PC-9 (cell line): ENCODE measurements around the gene LRP1B. TPM values are rescaled to one million over a fixed set of nuclear protein-coding genes. Genes with fewer than 3 reads are reported as not detected.

Experiments
- BruUV-seq: library from RNA; stranded (reverse); fragments of 400-500 nt; replicated peaks from 2 replicates; lab custom pipeline; 2021; lab: Mats Ljungman, UMichigan
- CTCF ChIA-PET: fragments of 300-600 bp; sonication (Branson Sonifier 250); formaldehyde crosslinking; loops from one replicate; lab custom pipeline; 2022; ENCODE audit warnings: antibody characterized with exemption; lab: Charles Lee
- POLR2A ChIA-PET: fragments of 300-600 bp; sonication (Branson Sonifier 250); formaldehyde crosslinking; loops from one replicate; lab custom pipeline; 2022; ENCODE audit warnings: antibody characterized with exemption; ENCODE audit not compliant: unreplicated experiment; lab: Charles Lee
- DNase-seq, 2 experiments: peaks; one replicate each; pipeline versions ENCODE4 v3.0.0 to v3.0.0-alpha.2; 2015 to 2022; ENCODE audit warnings: mixed read lengths in 1 of 2
- H2AFZ ChIP-seq: fragments of 200-600 bp; sonication (generic); 2 replicates; pipeline ENCODE4 v1.8.1; 2017; ENCODE audit warnings: antibody characterized with exemption
- H3F3A ChIP-seq: fragments of 200-600 bp; sonication (generic); 2 replicates; pipeline ENCODE4 v1.8.1; 2017; ENCODE audit warnings: antibody characterized with exemption, mild to moderate bottlenecking, low read depth; ENCODE audit not compliant: insufficient read depth
- H3K27ac ChIP-seq: fragments of 200-600 bp; sonication (generic); 2 replicates; pipeline ENCODE4 v1.6.1; 2016; ENCODE audit warnings: mixed run types
- H3K27me3 ChIP-seq: fragments of 200-600 bp; sonication (generic); 2 replicates; pipeline ENCODE4 v1.6.1; 2016; ENCODE audit warnings: low read depth, mixed run types; ENCODE audit not compliant: insufficient read depth
- H3K36me3 ChIP-seq: fragments of 200-600 bp; sonication (generic); 2 replicates; pipeline ENCODE4 v1.6.1; 2016; ENCODE audit warnings: low read depth, mixed run types
- H3K4me1 ChIP-seq: fragments of 200-600 bp; sonication (generic); replicated peaks from 2 replicates; pipeline ENCODE4 v1.6.1; 2016; ENCODE audit warnings: mixed run types; ENCODE audit not compliant: insufficient read depth
- H3K4me2 ChIP-seq: fragments of 200-600 bp; sonication (generic); 2 replicates; pipeline ENCODE4 v1.6.1; 2017; ENCODE audit warnings: mixed run types
- H3K4me3 ChIP-seq: fragments of 200-600 bp; sonication (generic); 2 replicates; pipeline ENCODE4 v1.6.1; 2016; ENCODE audit warnings: mixed run types
- H3K79me2 ChIP-seq: fragments of 200-600 bp; sonication (generic); 2 replicates; pipeline ENCODE4 v1.6.1; 2017; ENCODE audit warnings: low read depth, mixed run types
- H3K9me2 ChIP-seq: fragments of 200-600 bp; sonication (generic); 2 replicates; pipeline ENCODE4 v1.8.1; 2017; ENCODE audit warnings: mild to moderate bottlenecking; ENCODE audit not compliant: insufficient read depth
- H3K9me3 ChIP-seq: fragments of 200-600 bp; sonication (generic); 2 replicates; pipeline ENCODE4 v1.8.1; 2016; ENCODE audit warnings: low read depth; ENCODE audit not compliant: insufficient read depth
- H4K20me1 ChIP-seq: fragments of 200-600 bp; sonication (generic); 2 replicates; pipeline ENCODE4 v1.8.1; 2017; ENCODE audit not compliant: insufficient read depth
- CTCF ChIP-seq: fragments of 200-600 bp; sonication (generic); conservative IDR thresholded peaks from 2 replicates; pipeline ENCODE4 v1.6.1; 2017; ENCODE audit warnings: mixed run types, antibody characterized with exemption, mild to moderate bottlenecking, moderate library complexity
- EZH2 ChIP-seq: fragments of 200-600 bp; sonication (generic); IDR thresholded peaks from 2 replicates; pipeline ENCODE4 v1.8.0; 2017; ENCODE audit warnings: antibody characterized with exemption, low read depth
- intact Hi-C: fragments of 100-400 bp; cut with micrococcal nuclease; formaldehyde crosslinking; loops from one replicate; pipeline ENCODE4 v1.10.0; 2022; ENCODE audit not compliant: unreplicated experiment
- total RNA-seq: library from RNA; stranded (reverse); gene quantifications from 2 replicates; pipeline ENCODE4 v1.2.3, GENCODE V29; 2021

The LRP1B gene
- total RNA-seq, 1 experiment from 2014 or later, result 1.7 TPM

GRCh38 chr2:141766225-141766624 lies 364.6 kb downstream of the LRP1B start:
- no peaks in the 10 kb centered on the region for H3K9me3 ChIP-seq
- no peaks in the 10 kb centered on the region for H3K79me2 ChIP-seq
- no peaks in the 10 kb centered on the region for H3K4me1 ChIP-seq
- ChIA-PET CTCF (no interaction called here), POLR2A (no interaction called here)
- no peak for DNase-seq
- BruUV-seq, result no TSS peak
- no peak for TF ChIP-seq EZH2
- no peak for TF ChIP-seq CTCF
- intact Hi-C loops, result no loop called here
- no peaks in the 10 kb centered on the region for H3K36me3 ChIP-seq
- no peaks in the 10 kb centered on the region for H3K9me2 ChIP-seq
- H4K20me1 ChIP-seq, result no peaks in the 10 kb centered on the region
- H3K4me2 ChIP-seq, result no peak overlapping the region
- H3K4me3 ChIP-seq, result no peak overlapping the region
- H3F3A ChIP-seq, result no peaks in the 10 kb centered on the region
- no peak overlapping the region for H2AFZ ChIP-seq
- no peak overlapping the region for H3K27ac ChIP-seq
- H3K27me3 ChIP-seq, result no peaks in the 10 kb centered on the region

- H3K9me3 ChIP-seq, result no peaks in the 10 kb centered on the region
- H2AFZ ChIP-seq, result no peak overlapping the region
- intact Hi-C loops, result no loop called here
- H3K36me3 ChIP-seq, result no peaks in the 10 kb centered on the region
- H3K27me3 ChIP-seq, result no peaks in the 10 kb centered on the region
- CTCF ChIA-PET, result no interaction called here
- H3F3A ChIP-seq, result no peaks in the 10 kb centered on the region
- POLR2A ChIA-PET, result no interaction called here
- H3K79me2 ChIP-seq, result no peaks in the 10 kb centered on the region
- no peak overlapping the region for H3K4me2 ChIP-seq
- no peaks in the 10 kb centered on the region for H3K9me2 ChIP-seq
- no peak for TF ChIP-seq CTCF
- no peak for TF ChIP-seq EZH2
- H3K4me3 ChIP-seq, result no peak overlapping the region
- BruUV-seq, result no TSS peak
- DNase-seq, result no peak
- H3K27ac ChIP-seq, result no peak overlapping the region
- H3K4me1 ChIP-seq, result no peaks in the 10 kb centered on the region
- no peaks in the 10 kb centered on the region for H4K20me1 ChIP-seq
These were observed 382.2 kb downstream of the LRP1B start for GRCh38 chr2:141748616-141749015.

- CTCF ChIA-PET, result no interaction called here
- H3K9me3 ChIP-seq, result no peaks in the 10 kb centered on the region
- intact Hi-C loops, result no loop called here
- no peaks in the 10 kb centered on the region for H3K27me3 ChIP-seq
- no peak overlapping the region for H3K27ac ChIP-seq
- no peak for TF ChIP-seq EZH2
- TF ChIP-seq CTCF, result no peak
- H2AFZ ChIP-seq, result no peak overlapping the region
- DNase-seq, result no peak
- BruUV-seq, result no TSS peak
- no peaks in the 10 kb centered on the region for H3K79me2 ChIP-seq
- H3F3A ChIP-seq, result no peaks in the 10 kb centered on the region
- H4K20me1 ChIP-seq, result no peaks in the 10 kb centered on the region
- POLR2A ChIA-PET, result no interaction called here
- no peak overlapping the region for H3K4me3 ChIP-seq
- H3K36me3 ChIP-seq, result no peaks in the 10 kb centered on the region
- no peak overlapping the region for H3K4me2 ChIP-seq
- H3K9me2 ChIP-seq, result no peaks in the 10 kb centered on the region
- no peaks in the 10 kb centered on the region for H3K4me1 ChIP-seq
These were observed 389.2 kb downstream of the LRP1B start for GRCh38 chr2:141741652-141742051.
